GM12878 (cell line): Measurements from ENCODE around the gene TCF12. TPM values are rescaled to one million over a fixed set of nuclear protein-coding genes. Genes with fewer than 3 reads are reported as not detected.

Experiments
- ATAC-seq: fragments of 200-7000 bp; cut with Tn5 transposase; 3 replicates; pipeline ENCODE4 v1.9.1; 2020; ENCODE audit warnings: mild to moderate bottlenecking, moderate library complexity
- BruUV-seq: library from RNA; stranded (reverse); fragments of 400-500 nt; replicated peaks from 2 replicates; lab custom pipeline; 2021; lab: Mats Ljungman, UMichigan
- CTCF ChIA-PET: fragments of 300-600 bp; sonication (Branson Sonifier 250); formaldehyde crosslinking; extraction: SDS; loops from one replicate; lab custom pipeline; 2021; ENCODE audit warnings: inconsistent platforms; lab: Yijun Ruan, JAX
- POLR2A ChIA-PET: fragments of 350-600 bp; formaldehyde crosslinking; extraction: SDS; loops from one replicate; lab custom pipeline; 2021; ENCODE audit warnings: inconsistent platforms; lab: Charles Lee
- RAD21 ChIA-PET: fragments of 300-600 bp; sonication (Branson Sonifier 250); formaldehyde crosslinking; loops from one replicate; lab custom pipeline; 2023; ENCODE audit warnings: antibody characterized with exemption; ENCODE audit not compliant: unreplicated experiment; lab: Charles Lee
- SMC1A ChIA-PET: fragments of 300-600 bp; sonication (Branson Sonifier 250); formaldehyde crosslinking; loops from one replicate; lab custom pipeline; 2023; ENCODE audit not compliant: unreplicated experiment, uncharacterized antibody; lab: Charles Lee
- DNase-seq: peaks from one replicate; pipeline ENCODE4 v3.0.0-alpha.2; 2011; ENCODE audit warnings: low read depth, low spot score
- FAIRE-seq: peaks from 3 replicates; lab custom pipeline; 2011; peaks lifted over from hg19 to GRCh38; lab: Jason Lieb, UNC
- H2AFZ ChIP-seq: 2 replicates; pipeline ENCODE4 v1.6.0; 2011; ENCODE audit warnings: low read depth, low read length, control low read depth; ENCODE audit not compliant: control insufficient read depth
- H3K27ac ChIP-seq: 2 replicates; pipeline ENCODE4 v1.5.1; 2011; ENCODE audit warnings: control low read depth; ENCODE audit not compliant: control insufficient read depth, insufficient read depth
- H3K27me3 ChIP-seq, 2 experiments: replicated peaks in 1 of 2; 2 replicates each; pipeline versions ENCODE4 v1.6.0 to v1.6.1; 2011; ENCODE audit warnings: low read length in 1 of 2; ENCODE audit not compliant: control insufficient read depth in 2 of 2, insufficient read depth in 2 of 2
- H3K36me3 ChIP-seq, 2 experiments: 2 replicates each; pipeline ENCODE4 v1.5.1; 2011; ENCODE audit warnings: low read length in 1 of 2; ENCODE audit not compliant: control insufficient read depth in 2 of 2, insufficient read depth in 2 of 2
- H3K4me1 ChIP-seq: 2 replicates; pipeline ENCODE4 v1.6.1; 2011; ENCODE audit warnings: mild to moderate bottlenecking, low read length, moderate library complexity, mixed read lengths; ENCODE audit not compliant: control insufficient read depth, insufficient read depth
- H3K4me2 ChIP-seq: 2 replicates; pipeline ENCODE4 v1.6.0; 2011; ENCODE audit warnings: control low read depth; ENCODE audit not compliant: control insufficient read depth, insufficient read depth
- H3K4me3 ChIP-seq: fragments of 200-600 bp; sonication (generic); 2 replicates; pipeline ENCODE4 v1.5.1; 2016
- H3K79me2 ChIP-seq: 2 replicates; pipeline ENCODE4 v1.6.0; 2011; ENCODE audit warnings: low read length; ENCODE audit not compliant: control insufficient read depth, insufficient read depth
- H3K9ac ChIP-seq: 2 replicates; pipeline ENCODE4 v1.8.0; 2011; ENCODE audit warnings: low read length, control low read depth, mixed read lengths; ENCODE audit not compliant: control insufficient read depth, insufficient read depth
- H3K9me3 ChIP-seq: replicated peaks from 3 replicates; pipeline ENCODE4 v1.5.1; 2011; ENCODE audit warnings: mild to moderate bottlenecking, low read length; ENCODE audit not compliant: control insufficient read depth, insufficient read depth
- H4K20me1 ChIP-seq: 2 replicates; pipeline ENCODE4 v1.6.0; 2011; ENCODE audit not compliant: control insufficient read depth, insufficient read depth
- ATF2 ChIP-seq: IDR thresholded peaks from 2 replicates; pipeline ENCODE4 v1.6.1; 2012; ENCODE audit warnings: low read length, inconsistent platforms
- BCL3 ChIP-seq: IDR thresholded peaks from 2 replicates; pipeline ENCODE4 v1.6.1; 2011; ENCODE audit warnings: borderline replicate concordance, low read depth, mild to moderate bottlenecking, moderate library complexity, low read length; ENCODE audit not compliant: insufficient read depth, poor library complexity, severe bottlenecking
- CEBPZ ChIP-seq: fragments of 150-350 bp; IDR thresholded peaks from 2 replicates; pipeline ENCODE4 v1.6.1; 2016; ENCODE audit warnings: low read depth, low read length
- CREB1 ChIP-seq: IDR thresholded peaks from 2 replicates; pipeline ENCODE4 v1.6.1; 2012; ENCODE audit warnings: low read depth, mild to moderate bottlenecking, inconsistent platforms
- E2F8 ChIP-seq: fragments of 450-650 bp; IDR thresholded peaks from 2 replicates; pipeline ENCODE4 v1.6.1; 2018; ENCODE audit warnings: mild to moderate bottlenecking, low read depth, moderate library complexity; ENCODE audit not compliant: partially characterized antibody
- FOS ChIP-seq: IDR thresholded peaks from 3 replicates; pipeline ENCODE4 v1.6.1; 2011; ENCODE audit warnings: borderline replicate concordance; ENCODE audit not compliant: insufficient read length; ENCODE audit errors: extremely low read depth
- HDAC2 ChIP-seq: fragments of 200-600 bp; sonication (generic); IDR thresholded peaks from 2 replicates; pipeline ENCODE4 v1.6.1; 2017
- IKZF2 ChIP-seq, 2 experiments: fragments of 450-650 bp; IDR thresholded peaks; 2 replicates each; pipeline ENCODE4 v1.6.1; 2017; ENCODE audit warnings: mild to moderate bottlenecking in 2 of 2, moderate library complexity in 2 of 2
- JUND ChIP-seq: IDR thresholded peaks from 2 replicates; pipeline ENCODE4 v1.6.1; 2012; ENCODE audit warnings: low read depth, mild to moderate bottlenecking, low read length, improper control_type of control experiment, moderate library complexity
- KDM1A ChIP-seq: fragments of 200-600 bp; sonication (generic); IDR thresholded peaks from 2 replicates; pipeline ENCODE4 v1.6.1; 2016; ENCODE audit warnings: borderline replicate concordance
- NFYA ChIP-seq: IDR thresholded peaks from 2 replicates; pipeline ENCODE4 v1.6.1; 2011; ENCODE audit warnings: low read depth, mild to moderate bottlenecking, low read length, improper control_type of control experiment, borderline replicate concordance
- SMARCA5 ChIP-seq: fragments of 450-650 bp; IDR thresholded peaks from 2 replicates; pipeline ENCODE4 v1.6.1; 2017; ENCODE audit warnings: mild to moderate bottlenecking
- SREBF1 ChIP-seq: IDR thresholded peaks from 2 replicates; pipeline ENCODE4 v1.6.1; 2012; ENCODE audit warnings: mild to moderate bottlenecking, low read length
- USF1 ChIP-seq: IDR thresholded peaks from 2 replicates; pipeline ENCODE4 v1.6.1; 2011; ENCODE audit warnings: borderline replicate concordance, low read depth, mild to moderate bottlenecking, moderate library complexity, mixed read lengths, low read length; ENCODE audit not compliant: insufficient read depth; ENCODE audit errors: extremely low read length
- ZZZ3 ChIP-seq: IDR thresholded peaks from 2 replicates; pipeline ENCODE4 v1.6.1; 2011; ENCODE audit warnings: low read depth; ENCODE audit not compliant: control insufficient read depth, insufficient read length
- WGBS: methylation state at CpG from one replicate; pipeline ENCODE4 v1.1.6; 2016; ENCODE audit warnings: low lambda C conversion rate; ENCODE audit not compliant: insufficient replicate concordance, insufficient coverage; ENCODE audit errors: missing lambda C conversion rate; 5-methylcytosine and 5-hydroxymethylcytosine counted together
- in situ Hi-C: fragments of 300-500 bp; cut with MboI; formaldehyde crosslinking; loops from 9 replicates; pipeline ENCODE4 v1.14.3; 2018; ENCODE audit warnings: mixed read lengths
- intact Hi-C: fragments of 100-400 bp; cut with micrococcal nuclease; formaldehyde crosslinking; loops from one replicate; pipeline ENCODE4 v1.14.2; 2022; ENCODE audit not compliant: unreplicated experiment
- polyA plus RNA-seq, 11 experiments: library from polyadenylated mRNA; depleted of rRNA in 4 of 11; unstranded in 6 of 11; stranded (reverse) in 5 of 11; fragments of >200 nt; fragmentation: Nextera tagmentation in 4 of 11; fragmentation: Illumina TruSeq in 1 of 11; extraction: Ambion mirVana in 4 of 11; extraction: Trizol in 1 of 11; gene quantifications; 1 replicate in 1 of 11; 2 replicates in 10 of 11; pipeline versions ENCODE4 v1.2.1 to v1.2.3, GENCODE V29; 2011 to 2016; ENCODE audit warnings: inconsistent platforms in 2 of 11, missing spikeins in 2 of 11, low read depth in 1 of 11
- total RNA-seq, 4 experiments: library from RNA; depleted of rRNA in 3 of 4; stranded (reverse); fragments of >200 nt in 3 of 4; fragmentation: Illumina TruSeq in 1 of 4; extraction: Trizol in 1 of 4; gene quantifications; 2 replicates each; pipeline versions ENCODE4 v1.2.1 to v1.2.3, GENCODE V29; 2013 to 2021

TCF12 gene
- total and polyA plus RNA-seq, 10 of the 15 experiments (the other 5 are each of a cell fraction or from before 2014, with no cell fraction given), result 8.2 to 70.9 (median 49.5) TPM

GRCh38 chr15:56936929-56937328 is 18.5 kb downstream of the TCF12 start:
- Histone ChIP-seq H2AFZ (no peak overlapping the region), H3K4me1 (peaks cover 2% of the 10 kb centered on the region; the same call in 1 of the 2 replicates), H3K79me2 (peaks cover 34% of the 10 kb centered on the region), H3K4me2 (no peak overlapping the region), H3K36me3 (no peaks in the 10 kb centered on the region), H3K27ac (no peak overlapping the region), H3K9me3 (peaks cover 2% of the 10 kb centered on the region), H3K4me3 (no peak overlapping the region), H3K27me3 (no peaks in the 10 kb centered on the region), H3K9ac (no peak overlapping the region), H4K20me1 (no peaks in the 10 kb centered on the region)
- ChIA-PET RAD21 (no interaction called here), SMC1A (no interaction called here), CTCF (no interaction called here), POLR2A (no interaction called here)
- BruUV-seq, result no TSS peak
- WGBS, result 98% methylated on average over 5 of the region's 5 CpGs
- intact Hi-C loops (no loop called here), in situ Hi-C loops (no loop called here)
- no peak for FAIRE-seq
- ATAC-seq, result no peak
- no peak for DNase-seq
- no peak for TF ChIP-seq USF1
- no peak for TF ChIP-seq SREBF1
- no peak for TF ChIP-seq ZZZ3
- no peak for TF ChIP-seq JUND
- TF ChIP-seq BCL3, result no peak
- TF ChIP-seq IKZF2 (IDR thresholded peaks at IDR 0.05), result no peak
- TF ChIP-seq E2F8, result no peak
- TF ChIP-seq CEBPZ, result no peak
- TF ChIP-seq CREB1, result no peak
- TF ChIP-seq ATF2, result no peak
- no peak for TF ChIP-seq KDM1A
- TF ChIP-seq NFYA, result no peak
- TF ChIP-seq HDAC2, result no peak
- no peak for TF ChIP-seq SMARCA5
- TF ChIP-seq FOS, result no peak
